ELR (cell line): ENCODE data around the gene MGLL.
"Not testable (repeated sequence)": the region's sequence is repeated elsewhere in the genome, so short reads cannot be mapped to it uniquely, and the experiment has no call there.

Experiments
- DNase-seq: peaks from one replicate; pipeline ENCODE4 v3.0.0-alpha.2; 2015; ENCODE audit warnings: low read depth

Gene MGLL

DNA sequence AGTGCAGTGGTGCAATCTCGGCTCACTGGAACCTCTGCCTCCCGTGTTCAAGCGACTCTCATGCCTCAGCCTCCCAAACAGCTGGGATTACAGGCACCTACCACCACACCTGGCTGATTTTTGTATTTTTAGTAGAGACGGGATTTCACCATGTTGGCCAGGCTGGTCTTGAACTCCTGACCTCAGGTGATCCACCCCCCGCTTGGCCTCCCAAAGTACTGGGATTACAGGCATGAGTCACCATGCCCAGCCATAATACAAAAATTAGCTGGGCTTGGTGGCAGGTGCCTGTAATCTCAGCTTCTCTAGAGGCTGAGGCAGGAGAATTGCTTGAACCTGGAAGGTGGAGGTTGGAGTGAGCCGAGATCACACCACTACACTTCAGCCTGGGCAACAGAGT is 167.3 kb downstream of the MGLL start:
- not testable (repeated sequence) for DNase-seq

DNA sequence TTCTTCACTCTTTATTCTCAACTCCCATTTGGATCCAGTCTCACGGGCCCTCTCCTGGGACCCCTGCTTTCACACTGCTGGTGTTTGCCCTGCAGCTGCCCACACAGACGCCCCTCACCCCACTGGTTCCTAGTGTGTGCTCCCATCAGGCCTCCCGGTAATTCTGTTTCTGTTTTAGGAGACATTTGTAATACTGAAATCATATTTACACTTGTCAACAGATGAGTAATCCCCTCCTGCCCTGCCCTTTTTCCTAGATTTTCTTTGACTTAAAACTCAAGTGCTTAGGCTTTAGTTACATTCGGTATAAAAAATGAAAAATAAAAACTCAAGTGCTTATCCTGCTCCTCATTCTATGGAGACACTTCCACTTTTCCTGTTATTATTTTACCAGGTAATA is 167.9 kb downstream of the MGLL start:
- DNase-seq: no peak

DNA sequence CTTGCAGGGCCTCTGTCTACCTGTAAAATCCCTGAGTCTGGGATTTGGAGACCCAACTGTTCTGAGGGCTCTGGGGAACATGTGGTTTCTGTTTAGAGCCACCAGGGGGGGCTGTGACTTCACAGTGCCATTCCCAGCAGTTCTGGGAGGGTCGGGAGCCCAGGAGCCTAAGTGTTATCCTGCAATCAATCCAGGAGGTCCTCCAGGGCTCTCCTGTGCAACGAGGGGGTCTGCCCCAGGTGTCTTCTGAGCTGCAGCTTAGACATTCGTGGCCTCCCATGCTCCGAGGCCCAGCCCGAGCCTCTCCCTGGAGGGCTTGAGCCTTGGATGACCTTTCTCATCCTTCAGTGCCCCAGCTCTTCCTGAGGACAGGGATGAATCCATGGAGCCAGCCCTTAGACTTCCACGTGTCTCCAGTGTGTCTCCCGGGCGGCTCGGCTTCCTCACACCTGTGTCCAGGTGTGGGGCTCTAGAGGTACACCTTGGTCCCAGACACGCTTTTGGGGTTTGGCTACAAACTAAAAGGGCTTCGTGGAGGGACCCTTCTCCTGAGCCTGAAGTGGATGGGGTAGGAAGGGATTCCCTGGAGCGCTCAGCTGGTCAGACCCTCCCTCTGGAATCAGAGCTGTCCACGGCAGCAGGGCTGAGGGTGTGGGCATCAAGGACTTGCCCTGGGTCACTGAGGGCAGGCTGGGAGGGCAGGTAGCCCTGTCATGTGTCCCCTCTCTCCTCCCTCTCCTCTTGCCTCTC is 169.9 kb downstream of the MGLL start:
- peak; percentile 77 for DNase-seq

DNA sequence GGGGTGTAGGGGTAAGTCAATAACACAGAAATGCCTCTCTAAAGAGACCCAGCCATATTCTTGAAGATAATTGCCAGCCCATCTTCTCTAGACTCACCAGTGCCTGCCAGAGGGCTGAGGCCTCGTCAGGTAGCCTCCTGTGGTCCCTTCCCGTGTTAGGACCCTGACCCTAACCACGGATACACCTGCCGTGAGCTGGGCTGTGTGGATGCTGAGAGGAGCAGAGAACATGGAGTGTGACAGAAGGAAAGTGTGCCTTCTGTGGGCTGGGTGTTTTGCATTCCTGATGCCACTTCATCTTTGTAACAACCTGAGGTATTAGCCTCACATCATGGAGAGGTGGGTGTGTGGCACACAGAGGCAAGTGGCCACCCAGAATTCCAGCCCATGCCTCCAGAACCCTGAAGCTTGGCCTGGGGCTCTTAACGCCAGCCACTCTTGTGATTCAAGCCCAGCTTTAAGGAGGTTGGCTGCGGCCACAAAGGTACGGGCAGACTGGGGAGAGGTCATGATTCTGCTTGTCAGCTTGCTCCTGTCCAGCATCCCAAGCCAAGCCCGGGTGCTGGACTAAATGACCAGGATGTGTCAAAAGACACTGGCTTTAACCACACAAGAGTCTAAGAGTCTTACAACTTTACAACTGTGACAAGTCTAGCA is 170.7 kb downstream of the MGLL start:
- DNase-seq: no peak

DNA sequence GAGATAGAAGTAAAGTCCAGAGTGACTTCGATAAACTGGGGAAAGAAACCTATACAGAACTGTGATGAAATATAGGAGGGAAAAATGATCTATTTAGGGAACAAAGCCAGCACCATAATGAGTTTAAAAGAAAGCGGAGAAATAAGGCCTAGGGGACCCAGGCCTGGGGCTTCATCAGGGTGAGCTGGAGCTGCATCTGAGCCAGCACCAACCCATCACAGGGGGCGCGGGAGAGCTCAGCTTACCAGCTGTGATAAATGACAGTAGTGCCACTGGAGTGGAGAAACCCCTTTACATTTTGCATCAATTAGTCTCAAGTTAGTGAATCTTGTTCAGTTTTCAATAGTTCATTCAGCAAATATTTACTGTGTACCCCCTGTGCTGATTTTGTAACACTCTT is 172.1 kb downstream of the MGLL start:
- DNase-seq: no peak

DNA sequence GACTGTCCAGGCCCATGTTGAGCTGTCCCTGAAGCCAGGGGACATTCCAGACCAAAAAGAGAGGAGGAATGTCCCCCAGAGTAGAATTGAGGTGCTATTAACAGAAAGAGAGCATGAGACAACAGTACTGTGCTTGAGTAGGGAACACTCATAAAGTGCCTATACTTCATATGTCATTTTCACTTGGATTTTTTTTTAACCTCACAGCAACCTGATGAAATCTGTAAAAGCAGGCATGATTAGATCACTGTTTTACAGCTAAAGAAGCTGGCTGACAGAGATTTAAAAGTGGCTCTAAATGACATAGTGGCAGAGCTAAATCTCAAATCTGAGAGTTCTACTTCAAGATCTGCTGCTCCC is 174.5 kb downstream of the MGLL start:
- DNase-seq: no peak

DNA sequence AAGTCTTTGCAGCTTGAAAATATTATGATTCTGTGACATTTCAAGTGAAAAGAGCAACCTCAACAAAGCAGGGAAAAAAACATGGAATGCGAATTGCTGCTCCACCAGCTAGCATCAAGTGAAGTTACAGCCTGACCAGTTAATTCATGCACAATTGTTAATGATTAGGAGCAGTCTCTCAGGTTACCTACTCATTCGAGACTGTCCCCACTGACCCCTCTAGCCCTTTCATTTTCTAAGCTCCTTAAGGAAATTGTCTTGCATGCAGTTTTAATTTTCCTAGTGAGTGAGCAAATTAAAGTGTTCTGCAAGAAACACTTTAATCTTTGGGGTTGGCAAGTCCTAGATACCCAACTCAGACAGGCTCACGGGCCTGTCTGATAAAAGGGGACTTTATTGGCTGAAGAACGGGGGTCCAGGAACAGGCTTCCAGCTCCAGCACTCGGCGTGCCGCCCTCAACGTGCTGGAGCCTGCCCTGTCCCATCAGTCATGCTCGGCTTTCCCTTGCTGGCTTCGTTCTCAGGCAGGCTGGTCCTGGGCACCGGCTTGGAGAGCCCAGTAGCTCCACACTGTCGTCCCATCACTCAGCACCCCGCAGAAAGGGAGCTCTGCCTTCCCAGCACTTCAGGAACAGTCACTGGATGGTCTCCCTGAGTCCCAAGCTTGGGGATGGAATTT is 175.0 kb downstream of the MGLL start:
- no peak for DNase-seq

DNA sequence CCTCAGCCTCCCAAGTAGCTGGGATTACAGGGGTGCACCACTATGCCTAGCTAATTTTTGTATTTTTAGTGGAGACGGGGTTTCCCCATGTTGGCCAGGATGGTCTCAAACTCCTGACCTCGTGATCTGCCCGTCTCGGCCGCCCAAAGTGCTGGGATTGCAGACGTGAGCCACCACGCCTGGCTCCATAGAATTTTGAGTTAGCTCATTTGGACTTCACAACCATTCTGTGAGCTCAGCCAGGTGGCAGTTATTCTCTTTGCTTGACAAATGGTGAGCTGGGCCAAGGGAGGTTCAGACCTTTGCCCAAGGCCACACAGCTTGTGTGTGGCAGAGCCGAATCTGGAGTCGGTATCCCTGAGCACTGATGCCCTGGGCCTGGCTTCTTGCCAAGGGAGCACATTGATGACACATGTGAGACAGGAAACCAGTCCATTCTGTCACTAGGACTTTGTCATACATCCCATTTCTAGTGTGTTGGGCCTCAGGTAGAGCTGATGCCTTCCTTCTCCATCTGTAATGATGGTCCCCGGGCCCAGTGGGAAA is 175.7 kb downstream of the MGLL start:
- peak; percentile 19 for DNase-seq

DNA sequence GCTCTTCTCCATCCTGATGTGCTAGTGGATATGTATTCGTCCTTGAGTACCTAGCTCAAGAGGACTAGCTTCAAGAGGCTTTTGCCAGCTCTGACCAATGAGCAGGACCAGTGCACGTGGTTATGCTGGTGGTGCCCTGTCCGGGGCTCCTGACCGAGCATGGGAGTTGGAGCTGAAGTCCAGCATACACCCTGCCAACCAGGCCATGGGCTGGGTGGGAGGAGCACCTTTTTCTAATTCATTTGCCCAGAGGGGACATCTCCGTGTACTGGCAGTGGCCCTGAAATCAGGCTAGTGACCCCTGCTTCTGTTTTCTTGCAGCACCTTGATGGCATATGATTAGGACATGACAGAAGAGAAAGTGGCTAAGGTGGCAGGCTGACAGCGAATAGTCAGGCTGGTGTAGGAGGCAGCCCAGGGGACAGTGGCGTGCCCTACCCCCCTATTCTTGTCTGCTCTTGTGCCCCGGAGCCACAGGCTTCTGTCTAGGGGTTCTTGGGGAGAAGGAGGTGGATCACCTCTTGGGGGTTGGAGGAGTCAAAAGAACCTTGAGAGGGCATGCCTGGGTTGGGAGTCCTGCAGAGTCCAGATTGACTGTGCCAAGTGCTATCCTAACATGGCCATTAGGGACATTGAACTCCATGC is 176.8 kb downstream of the MGLL start:
- DNase-seq: no peak

DNA sequence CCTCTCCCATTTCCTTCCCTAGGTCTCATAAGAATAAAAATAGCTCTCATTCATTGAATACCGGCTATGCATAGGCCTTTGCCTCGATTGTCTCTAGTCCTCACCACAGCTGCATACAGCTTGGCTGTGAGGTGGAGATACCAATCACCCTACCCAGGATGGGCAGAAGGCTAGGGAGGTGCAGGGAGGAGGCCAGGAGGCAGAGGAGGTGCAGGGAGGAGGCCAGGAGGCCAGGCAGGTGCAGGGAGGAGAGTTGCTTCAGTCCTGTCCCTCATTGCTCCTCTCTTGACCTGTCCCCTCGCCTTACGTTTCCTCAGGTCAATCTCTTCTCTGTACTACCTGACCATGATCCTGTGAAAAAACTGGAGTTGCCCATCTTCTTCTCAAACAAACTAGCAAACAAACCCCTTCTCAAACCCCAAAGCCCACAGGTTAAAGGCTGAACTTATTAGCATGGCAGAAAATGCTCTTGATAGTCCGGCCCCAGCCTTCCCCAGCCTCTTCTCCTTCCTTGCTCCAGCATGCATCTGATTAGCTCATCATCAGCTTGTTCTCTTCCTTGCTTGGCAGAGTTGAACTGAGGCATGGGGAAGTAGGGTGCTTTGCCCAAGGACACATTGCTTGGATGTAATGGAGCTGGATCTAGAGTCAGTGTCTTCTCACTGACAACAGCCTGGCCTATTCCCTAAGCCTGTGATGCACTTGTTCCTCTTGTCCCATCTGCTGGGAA is 177.5 kb downstream of the MGLL start:
- DNase-seq: no peak

DNA sequence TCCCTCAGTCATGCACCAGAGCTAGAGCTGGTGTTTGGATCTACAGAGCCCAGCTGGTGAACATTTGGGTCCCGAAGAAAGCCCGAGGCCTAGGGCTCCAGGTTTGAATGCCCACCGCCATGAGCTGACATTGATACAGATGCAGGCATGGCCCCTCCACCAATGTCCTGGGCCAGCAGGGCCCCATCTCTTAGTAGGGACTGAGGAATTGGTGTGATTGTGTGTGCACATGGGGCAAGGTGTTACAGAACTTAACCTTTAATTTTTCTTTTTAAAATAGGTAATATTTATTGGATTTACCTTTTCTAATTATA is 182.3 kb downstream of the MGLL start:
- DNase-seq: no peak

DNA sequence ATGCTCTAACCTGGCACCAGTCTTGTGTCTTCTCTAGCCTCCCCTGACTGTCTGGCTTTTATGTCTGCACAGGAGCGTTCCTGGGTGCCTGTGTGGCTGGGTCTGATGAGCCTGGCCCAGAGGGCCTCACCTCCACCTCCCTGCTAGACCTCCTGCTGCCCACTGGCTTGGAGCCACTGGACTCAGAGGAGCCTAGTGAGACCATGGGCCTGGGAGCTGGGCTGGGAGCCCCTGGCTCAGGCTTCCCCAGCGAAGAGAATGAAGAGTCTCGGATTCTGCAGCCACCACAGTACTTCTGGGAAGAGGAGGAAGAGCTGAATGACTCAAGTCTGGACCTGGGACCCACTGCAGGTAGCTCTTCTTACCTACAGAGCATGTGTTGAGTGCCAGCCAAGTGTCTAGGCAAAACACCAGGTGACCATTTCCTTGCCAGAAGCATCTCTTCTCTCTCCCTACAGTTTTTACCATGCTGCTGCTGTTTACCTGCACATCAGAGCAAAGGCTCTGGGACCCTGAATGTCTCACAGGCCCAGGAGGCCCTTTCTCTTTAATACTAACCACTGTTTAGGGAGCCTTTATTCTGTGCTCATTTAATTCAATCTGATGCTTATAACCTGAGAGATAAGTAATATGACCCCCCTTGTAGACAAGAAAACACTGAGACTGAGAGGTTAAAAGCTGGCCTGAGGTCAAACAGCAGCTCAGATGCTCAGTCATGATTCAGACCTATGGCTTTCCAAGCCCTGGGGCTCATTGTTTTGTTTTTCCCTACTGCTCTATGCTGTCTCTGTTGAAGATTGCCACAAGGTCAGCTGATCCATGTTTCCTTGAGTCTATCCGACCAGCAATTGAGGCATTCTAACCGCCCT is 182.9 kb downstream of the MGLL start:
- peak; percentile 88 for DNase-seq
